ENCODE results near the gene PODN. TPM values are rescaled to one million over a fixed set of nuclear protein-coding genes. Genes with fewer than 3 reads are reported as not detected.

Gene PODN
- total RNA-seq, 1 donor from 2014 or later, result 245 TPM

DNA sequence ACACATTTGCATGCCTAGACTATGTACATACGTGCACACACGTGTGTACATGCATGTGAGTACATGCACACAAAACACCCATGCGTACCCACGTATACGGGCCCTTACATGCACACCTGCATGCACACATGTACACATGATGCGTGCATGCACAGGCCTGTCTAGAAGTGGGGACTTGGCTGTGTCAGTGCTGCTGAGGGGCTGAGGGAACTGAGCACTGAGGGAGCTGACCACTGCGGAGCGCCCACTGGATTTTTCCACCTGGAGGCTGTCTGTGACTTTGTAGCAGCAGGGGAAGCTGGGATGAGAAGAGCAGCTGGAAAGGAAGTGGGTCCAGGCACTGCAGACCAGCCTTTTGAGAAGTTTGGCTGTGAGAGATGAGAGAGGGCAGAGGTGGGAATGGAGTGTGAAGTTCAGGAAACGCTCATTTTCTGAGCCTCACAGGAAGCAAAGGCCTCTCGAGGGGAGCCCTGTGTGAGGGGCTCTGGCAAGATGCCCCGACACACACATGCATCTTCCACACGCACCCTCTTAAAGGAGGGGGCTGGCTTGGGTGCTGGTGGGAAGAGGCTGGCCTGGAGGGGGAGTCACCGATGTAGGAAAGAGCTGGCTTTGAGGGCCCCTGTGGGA lies 20.9 kb downstream of the PODN start:
- Histone ChIP-seq H3K27ac (no peak overlapping the region), H3K4me3 (no peak overlapping the region), H3K9me3 (no peaks in the 10 kb centered on the region), H3K27me3 (no peaks in the 10 kb centered on the region), H3K36me3 (peaks cover 0 to 3% of the 10 kb centered on the region in 2 donors), H3K4me1 (no peaks in the 10 kb centered on the region)
- TF ChIP-seq, protein P1, sequence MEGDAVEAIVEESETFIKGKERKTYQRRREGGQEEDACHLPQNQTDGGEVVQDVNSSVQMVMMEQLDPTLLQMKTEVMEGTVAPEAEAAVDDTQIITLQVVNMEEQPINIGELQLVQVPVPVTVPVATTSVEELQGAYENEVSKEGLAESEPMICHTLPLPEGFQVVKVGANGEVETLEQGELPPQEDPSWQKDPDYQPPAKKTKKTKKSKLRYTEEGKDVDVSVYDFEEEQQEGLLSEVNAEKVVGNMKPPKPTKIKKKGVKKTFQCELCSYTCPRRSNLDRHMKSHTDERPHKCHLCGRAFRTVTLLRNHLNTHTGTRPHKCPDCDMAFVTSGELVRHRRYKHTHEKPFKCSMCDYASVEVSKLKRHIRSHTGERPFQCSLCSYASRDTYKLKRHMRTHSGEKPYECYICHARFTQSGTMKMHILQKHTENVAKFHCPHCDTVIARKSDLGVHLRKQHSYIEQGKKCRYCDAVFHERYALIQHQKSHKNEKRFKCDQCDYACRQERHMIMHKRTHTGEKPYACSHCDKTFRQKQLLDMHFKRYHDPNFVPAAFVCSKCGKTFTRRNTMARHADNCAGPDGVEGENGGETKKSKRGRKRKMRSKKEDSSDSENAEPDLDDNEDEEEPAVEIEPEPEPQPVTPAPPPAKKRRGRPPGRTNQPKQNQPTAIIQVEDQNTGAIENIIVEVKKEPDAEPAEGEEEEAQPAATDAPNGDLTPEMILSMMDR (IDR thresholded peaks at IDR 0.05), result no peak
- DNase-seq (ENCODE audit: low spot score in 2 of 2), result no peak
- intact Hi-C loops (cut with DNase I), result no loop called here

DNA sequence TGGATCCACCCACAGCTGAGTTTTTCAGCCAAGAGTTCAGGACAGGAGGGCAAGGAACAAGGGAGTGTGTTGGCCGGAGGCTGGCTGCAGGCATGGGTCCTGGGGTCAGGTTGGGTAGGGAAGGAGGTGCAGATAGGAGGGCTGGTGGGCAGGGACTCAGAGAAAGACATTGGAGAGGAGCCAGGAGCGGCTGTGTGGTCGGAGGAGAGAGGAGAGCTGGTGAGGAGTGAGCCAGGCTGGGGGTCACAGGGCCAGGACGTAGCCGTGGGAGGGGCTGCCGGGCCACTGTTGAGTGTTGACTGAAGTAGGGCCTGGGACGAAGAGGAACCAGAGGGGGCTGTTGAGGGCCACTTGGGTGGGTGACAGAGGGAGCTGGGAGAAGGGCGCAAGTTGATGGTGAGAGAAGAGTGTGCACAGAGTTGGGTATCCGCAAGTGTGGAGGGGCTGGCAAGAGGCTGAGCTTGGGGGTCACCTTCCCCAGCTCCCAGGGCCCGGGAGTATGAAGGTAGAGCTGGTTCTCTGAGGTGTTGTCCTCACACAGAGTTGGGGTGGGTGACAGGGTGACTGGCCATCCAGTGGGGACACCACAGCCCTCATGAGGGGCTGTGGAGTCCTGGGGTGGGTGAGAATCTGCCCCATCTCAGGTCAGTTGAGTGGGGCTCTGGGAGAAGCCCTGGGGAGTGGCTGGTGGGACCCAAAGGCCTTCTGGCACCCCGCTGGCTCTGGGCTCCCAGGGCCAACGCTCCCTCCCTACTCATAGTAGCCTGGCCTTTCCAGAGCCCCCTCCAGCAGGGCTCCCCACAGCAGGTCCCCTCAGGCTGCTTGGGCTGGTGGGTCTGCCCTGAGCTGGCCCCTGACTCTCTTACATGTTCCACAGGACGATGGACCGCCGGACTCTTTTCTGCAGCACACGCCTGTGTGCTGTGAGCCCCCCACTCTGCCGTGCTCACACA lies 21.9 kb downstream of the PODN start:
- no peaks in the 10 kb centered on the region for H3K4me1 ChIP-seq
- H3K36me3 ChIP-seq, result peaks cover 0 to under 1% of the 10 kb centered on the region in 2 donors
- no peak overlapping the region for H3K27ac ChIP-seq
- H3K27me3 ChIP-seq, result no peaks in the 10 kb centered on the region
- TF ChIP-seq, protein P1 (IDR thresholded peaks at IDR 0.05), result no peak
- H3K4me3 ChIP-seq, result no peak overlapping the region
- no peak for DNase-seq (ENCODE audit: low spot score in 2 of 2)
- no peaks in the 10 kb centered on the region for H3K9me3 ChIP-seq
- intact Hi-C loops (cut with DNase I), result no loop called here

- TF ChIP-seq, protein P1 (IDR thresholded peaks at IDR 0.05), result no peak
- Histone ChIP-seq H3K27me3 (no peaks in the 10 kb centered on the region), H3K4me1 (no peaks in the 10 kb centered on the region), H3K4me3 (no peak overlapping the region), H3K9me3 (no peaks in the 10 kb centered on the region), H3K27ac (no peak overlapping the region), H3K36me3 (no peaks in the 10 kb centered on the region)
- DNase-seq (ENCODE audit: low spot score in 2 of 2), result no peak
- intact Hi-C loops (cut with DNase I), result no loop called here
These were observed 22.6 kb downstream of the PODN start for GRCh38 chr1:53084589-53084971.

GRCh38 chr1:53085405-53085804 lies 23.4 kb downstream of the PODN start:
- Histone ChIP-seq H3K4me3 (no peak overlapping the region), H3K27ac (no peak overlapping the region), H3K27me3 (no peaks in the 10 kb centered on the region), H3K9me3 (no peaks in the 10 kb centered on the region), H3K4me1 (no peaks in the 10 kb centered on the region), H3K36me3 (no peaks in the 10 kb centered on the region)
- no peak for DNase-seq (ENCODE audit: low spot score in 2 of 2)
- TF ChIP-seq, protein P1 (IDR thresholded peaks at IDR 0.05), result no peak
- intact Hi-C loops (cut with DNase I), result no loop called here

DNA sequence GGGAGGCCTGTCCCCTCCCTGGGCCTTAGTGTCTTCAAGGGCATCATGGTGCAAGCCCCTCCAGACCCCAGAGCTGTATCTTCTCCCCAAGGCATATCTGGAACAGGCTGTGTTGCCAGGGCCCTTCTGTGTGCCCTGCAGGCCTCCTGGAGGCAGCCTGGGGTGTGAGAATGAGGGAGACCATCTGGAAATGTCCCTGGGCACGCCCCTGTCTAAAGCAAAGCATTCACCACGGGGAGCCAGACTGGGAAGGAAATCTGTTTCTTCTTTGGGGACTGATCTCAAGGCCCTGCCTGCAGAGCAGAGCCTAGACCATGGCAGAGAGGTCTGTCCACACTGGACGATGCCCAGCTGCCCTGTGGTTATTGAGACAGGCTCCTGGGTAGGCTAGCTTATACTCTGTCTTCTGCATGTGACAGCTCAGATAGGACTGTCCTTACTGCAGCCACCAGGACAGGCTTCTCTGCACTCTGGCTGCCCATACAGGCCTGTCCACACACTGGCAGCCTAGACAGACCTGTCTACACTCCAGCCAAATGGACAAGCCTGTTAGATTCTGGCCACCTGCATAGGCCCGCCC lies 24.6 kb downstream of the PODN start:
- H3K4me1 ChIP-seq, result no peaks in the 10 kb centered on the region

More for the DNA sequence above, 24.6 kb downstream of the PODN start:
- no peaks in the 10 kb centered on the region for H3K36me3 ChIP-seq
- H3K27me3 ChIP-seq, result no peaks in the 10 kb centered on the region
- intact Hi-C loops (cut with DNase I), result no loop called here
- no peak overlapping the region for H3K4me3 ChIP-seq
- no peak overlapping the region for H3K27ac ChIP-seq
- no peak for DNase-seq (ENCODE audit: low spot score in 2 of 2)
- TF ChIP-seq, protein P1 (IDR thresholded peaks at IDR 0.05), result no peak
- H3K9me3 ChIP-seq, result no peaks in the 10 kb centered on the region

Measured in ascending aorta (tissue), 2 donors.